GM19025 (cell line): ENCODE data around the gene SEC24D.

Experiments used
- ATAC-seq: cut with Tn5 transposase; IDR thresholded peaks from one replicate; pipeline ENCODE4 v1.9.1; 2021; ENCODE audit warnings: mild to moderate bottlenecking, low read depth, moderate library complexity; ENCODE audit not compliant: unreplicated experiment

SEC24D gene

DNA sequence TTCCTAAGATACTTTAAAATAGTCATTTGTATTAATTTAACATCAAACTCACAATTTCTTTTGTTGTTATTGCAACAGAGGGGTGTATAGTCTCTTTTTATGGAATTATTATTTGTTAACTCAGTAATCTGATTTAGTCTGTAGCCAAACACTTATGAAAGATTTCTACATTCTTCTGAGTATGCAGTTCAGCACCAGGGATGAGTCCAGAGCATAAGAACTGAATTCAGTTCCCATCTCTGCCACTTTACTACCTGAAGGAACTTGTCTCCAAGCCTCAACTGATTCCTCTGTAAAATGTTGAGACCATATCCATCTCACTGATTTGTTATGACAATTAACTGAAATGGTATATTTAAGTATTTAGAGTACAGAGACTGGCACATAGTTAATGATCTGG lies 105.2 kb downstream of the SEC24D start:
- ATAC-seq = no peak

GRCh38 chr4:118729287-118730286 lies 106.3 kb downstream of the SEC24D start:
- ATAC-seq = no peak

- ATAC-seq = no peak
Measured at GRCh38 chr4:118727360-118727759, 108.6 kb downstream of the SEC24D start.

- no peak for ATAC-seq
Measured at GRCh38 chr4:118723369-118723768, 112.6 kb downstream of the SEC24D start.

DNA sequence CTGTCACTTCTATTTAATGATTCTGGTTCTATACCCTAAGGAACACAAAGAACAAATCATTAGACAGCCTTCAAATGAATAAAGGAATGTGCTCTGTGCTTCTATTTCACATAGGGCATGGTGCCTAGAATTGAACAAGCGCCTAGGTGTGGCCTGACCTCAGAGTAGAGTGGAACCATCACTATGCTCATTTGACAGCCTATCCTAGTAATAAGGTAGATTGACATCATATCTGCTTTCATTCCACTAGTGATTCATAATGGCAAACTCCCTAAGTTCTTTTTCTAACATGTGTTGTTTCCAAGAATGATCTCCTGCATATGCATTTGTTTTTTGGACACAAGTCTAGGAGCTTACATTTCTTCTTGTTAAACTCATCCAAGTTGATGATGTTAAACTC lies 114.2 kb downstream of the SEC24D start:
- ATAC-seq = no peak

DNA sequence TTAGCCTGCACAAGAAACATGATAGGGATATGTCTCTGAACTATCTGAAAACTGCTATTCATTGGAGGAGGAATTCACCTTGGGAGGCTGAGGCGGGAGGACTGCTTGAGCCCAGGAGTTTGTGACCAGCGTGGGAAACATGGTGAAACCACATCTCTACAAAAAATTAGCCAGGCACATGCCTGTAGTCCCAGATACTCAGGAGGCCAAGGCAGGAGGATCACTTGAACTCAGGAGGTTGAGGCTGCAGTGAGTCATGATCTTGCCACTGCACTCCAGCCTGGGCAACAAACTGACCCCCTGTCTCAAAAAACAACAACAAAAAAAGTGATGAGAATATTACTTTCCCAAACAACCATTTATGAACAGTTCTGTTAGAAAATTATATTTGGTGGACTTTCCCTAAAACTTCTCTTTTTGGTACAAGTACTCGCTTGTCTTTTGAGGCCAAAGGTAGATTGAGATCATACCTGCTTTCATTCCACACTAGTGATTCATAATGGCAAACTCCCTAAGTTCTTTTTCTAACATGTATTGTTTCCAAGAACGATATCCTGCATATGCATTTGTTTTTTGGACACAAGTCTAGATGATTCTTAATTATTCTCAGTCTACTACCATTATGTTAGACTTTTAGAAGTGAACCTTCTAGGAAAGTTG lies 117.3 kb downstream of the SEC24D start:
- ATAC-seq = no peak

DNA sequence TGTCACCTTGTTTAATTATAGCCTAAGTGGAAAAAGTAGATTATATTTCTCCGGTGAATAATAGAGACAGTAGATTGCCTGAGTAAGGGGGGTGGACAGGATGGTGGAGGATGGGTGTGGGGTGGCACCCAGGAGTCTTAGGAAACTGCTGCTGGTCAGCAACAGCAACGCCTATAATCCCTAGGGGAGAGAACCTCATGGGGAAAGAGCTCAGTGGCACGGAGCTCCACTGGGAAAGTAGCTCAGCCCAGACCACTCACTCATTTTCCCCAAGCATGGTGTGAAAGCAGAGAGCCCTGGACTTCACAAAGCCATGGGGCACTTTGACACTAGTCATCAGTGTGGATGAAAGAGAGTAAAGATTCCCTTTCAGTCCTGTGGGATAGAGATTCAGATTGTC lies 119.6 kb downstream of the SEC24D start:
- ATAC-seq = no peak

GRCh38 chr4:118714682-118715081 lies 121.2 kb downstream of the SEC24D start:
- ATAC-seq = no peak

- ATAC-seq = no peak
Measured at GRCh38 chr4:118712872-118713271, 123.1 kb downstream of the SEC24D start.

DNA sequence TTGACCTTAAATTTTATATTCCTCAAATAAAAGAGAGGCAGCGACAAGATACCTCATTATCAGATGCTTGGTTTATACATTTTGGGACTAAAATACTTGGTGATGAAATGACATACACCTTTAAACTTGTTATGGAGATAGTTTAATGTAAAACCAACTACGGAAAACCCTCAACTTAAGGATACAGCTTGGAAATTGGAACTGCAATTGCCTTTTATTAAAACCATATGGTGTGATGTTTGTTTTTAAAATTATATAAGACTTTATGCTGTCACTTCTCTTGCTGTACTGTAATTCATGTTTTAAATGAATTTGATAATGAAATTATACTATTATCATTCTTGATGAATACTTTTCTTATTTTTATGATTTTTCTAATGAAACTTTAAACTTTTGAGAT lies 124.9 kb downstream of the SEC24D start:
- ATAC-seq = no peak

GRCh38 chr4:118703118-118703517 lies 132.8 kb downstream of the SEC24D start:
- no peak for ATAC-seq

DNA sequence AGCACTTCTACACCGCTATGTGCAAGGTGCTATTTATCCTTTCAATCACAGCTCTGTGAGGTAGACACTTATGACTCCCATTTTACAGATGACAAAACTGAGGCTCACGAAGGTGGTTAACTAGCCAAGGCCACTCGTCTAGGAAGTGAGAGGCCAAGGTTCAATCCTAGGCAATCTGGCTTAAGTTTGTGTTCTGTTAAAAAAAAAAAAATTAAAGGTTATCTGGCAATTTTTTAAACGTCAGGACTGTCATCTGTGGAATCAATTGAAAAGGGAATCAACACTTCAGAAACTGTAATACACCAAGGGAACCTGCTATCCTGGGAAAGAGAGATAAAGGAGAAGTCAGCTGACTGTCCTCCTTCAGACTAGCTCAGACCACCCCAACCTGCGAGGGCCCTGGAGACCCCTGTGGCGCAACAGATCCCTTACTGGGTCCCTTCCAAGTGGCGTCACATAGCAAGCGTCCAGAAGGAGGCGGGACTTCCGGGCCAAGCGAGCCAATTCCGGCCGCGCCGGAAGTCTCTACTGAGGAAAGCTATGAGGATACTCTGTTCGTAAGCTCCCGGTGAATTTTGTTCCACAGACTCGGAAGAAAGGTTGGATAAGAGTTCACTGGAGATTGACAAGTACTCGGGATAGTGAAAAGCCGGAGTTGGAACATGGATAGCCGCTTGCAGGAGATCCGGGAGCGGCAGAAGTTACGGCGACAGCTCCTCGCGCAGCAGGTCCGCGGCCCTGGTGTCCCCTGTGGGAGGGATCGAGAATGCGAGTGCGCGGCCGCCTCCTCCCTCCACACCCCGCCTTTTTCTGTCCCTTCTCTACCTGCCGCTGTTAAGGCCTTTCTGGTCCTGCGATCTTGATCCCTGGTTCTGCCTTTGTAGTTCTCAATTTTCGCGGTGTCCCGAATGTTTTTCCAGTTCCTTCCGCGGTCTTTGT lies 150.8 kb downstream of the SEC24D start, which contains the start of gene METTL14:
Gene METTL14 (plus strand): TSS at position 520 of the 939 bp plus-strand sequence. CDS start 143 bp downstream, at position 663.
- ATAC-seq = peak; percentile 99

DNA sequence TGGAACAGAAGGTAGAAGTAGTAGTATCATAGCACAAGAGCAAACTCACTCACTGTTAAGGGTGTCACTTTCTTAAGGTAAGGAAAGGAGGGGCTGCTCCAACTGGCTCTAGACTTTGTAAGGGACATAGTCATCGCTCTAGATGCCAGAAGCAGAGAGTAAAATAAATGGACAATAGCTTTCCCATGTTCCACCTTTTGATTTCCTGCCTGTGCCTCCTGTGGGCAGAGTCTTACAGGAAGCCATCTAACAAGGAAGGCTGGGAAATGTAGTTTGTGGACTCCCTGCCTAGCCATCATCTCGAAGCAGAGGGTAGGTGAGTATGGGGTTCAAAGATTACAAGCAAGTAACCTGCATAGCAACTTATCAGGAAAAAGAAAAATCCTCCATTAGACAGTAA lies 152.4 kb downstream of the SEC24D start:
- ATAC-seq = no peak

GRCh38 chr4:118682928-118683327 lies 153.0 kb downstream of the SEC24D start:
- ATAC-seq = no peak

GRCh38 chr4:118680808-118681207 lies 155.1 kb downstream of the SEC24D start:
- ATAC-seq = no peak

- no peak for ATAC-seq
Measured at GRCh38 chr4:118676128-118676527, 159.8 kb downstream of the SEC24D start.
